ENCODE data around the gene CAT.

Gene CAT

DNA sequence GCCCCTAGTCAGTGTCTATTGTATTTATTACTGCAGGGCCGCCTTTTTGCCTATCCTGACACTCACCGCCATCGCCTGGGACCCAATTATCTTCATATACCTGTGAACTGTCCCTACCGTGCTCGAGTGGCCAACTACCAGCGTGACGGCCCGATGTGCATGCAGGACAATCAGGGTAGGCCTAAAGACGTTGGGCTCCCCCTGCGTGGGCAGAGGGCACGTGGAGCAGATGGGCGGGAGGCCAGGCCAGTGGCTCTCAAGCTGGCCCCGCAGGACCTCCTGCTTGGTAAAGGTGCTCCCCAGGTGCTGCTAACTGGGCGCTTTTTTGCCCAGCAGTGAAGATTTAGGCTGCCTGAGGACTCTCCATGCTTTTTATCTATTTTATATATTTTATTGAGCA lies 22.5 kb downstream of the CAT start:
- DNase-seq = no peak

DNA sequence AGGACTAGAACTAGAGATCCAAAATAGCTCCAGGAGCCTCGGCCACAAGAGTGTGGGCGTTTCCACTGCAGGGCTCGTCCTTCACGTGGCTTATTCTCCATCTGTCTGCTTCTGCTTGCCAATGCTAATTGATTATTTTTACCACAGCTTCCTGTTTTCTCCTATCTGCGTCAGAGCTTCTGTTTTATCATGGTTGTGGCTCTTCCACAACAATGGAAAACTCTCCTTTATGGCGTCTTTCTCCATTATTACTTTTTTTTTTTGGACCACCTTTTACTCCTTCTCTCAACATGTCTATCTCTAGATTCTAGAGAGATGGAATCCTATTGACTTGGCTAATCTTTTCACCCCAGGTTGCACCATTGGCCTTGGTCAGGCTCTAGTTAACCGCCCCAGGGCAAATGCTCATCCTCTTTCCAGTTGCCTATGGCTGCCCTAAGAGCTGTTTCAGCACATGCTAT lies 25.9 kb downstream of the CAT start:
- DNase-seq = no peak

DNA sequence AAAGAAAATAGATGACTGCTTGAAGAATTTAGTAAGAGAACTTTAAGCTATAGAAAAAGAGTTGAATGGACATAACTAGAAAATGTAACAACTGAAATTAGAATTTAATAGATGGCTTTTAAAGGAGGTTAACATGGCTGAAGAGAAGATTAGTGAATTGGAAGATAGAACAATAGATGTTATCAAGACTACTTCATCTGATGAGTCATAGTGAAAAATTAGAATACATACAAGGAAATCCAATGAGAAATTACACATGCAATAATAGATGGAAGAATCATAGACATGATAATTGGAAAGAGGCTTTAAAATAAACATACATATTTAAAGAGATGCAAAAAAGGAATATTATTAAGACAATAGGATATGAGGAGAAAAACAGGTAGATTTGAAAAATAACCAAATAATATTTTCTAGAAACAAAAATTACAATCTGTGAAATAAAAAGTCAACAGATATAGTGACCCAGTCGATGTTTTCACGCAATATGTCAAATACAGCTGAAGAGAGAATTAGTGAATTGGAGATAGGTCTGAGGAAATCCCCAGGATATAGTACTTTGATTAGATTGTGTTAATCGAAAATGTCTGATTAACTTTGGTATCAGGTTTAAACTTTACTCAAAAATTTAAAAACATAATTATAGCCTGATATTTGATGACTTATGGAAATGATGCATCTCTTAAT lies 28.2 kb downstream of the CAT start:
- DNase-seq = no peak

DNA sequence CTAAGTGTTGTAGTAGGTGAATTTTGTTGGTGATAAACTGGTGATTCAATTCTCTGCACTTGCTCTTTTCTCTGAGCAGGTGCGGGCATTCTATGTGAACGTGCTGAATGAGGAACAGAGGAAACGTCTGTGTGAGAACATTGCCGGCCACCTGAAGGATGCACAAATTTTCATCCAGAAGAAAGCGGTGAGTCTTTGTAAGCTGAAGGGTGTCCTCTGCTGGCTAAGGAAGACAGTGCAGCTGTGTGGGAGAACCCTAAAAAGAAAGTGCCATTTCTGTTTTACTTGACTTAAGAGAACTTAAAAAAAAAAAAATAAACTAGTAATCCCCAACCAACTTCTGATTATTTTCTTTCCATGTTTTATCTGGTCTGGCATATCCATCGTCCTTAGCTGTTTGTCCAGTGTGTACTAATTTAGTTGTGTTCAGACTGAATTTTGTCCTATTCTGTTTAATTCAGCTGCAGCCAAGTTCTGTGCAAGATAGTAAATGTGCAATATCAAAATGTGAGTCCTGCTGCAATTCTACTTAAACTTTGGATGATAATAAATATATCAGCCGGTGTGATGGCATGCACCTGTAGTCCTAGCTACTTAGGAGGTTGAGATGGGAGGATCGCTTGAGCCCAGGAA lies 29.6 kb downstream of the CAT start:
- peak; percentile 31 for DNase-seq

DNA sequence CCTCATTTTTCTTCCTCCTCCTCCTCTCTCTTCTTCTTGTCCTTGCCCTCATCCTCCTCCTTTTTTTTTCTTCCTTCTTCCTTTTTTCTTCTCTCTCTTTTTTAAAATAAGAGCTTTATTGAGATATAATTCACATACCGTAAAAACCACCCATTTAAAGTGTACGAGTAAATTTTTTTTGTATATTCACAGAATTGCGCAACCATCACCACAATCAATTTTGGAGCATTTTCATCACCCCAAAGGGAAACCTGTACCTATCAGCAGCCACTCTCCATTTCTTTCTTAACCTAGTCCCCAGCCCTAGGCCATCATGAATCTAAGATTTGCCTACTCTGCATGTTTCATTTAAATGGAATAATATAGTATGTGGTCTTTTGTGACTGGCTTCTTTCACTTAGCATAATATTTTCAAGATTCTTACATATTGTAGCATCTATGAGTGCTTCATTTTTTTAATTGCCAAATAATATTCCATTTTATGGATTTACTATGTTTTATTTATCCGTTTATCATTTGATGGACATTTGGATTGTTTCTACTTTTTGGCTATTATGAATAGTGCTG lies 35.0 kb downstream of the CAT start:
- no peak for DNase-seq

DNA sequence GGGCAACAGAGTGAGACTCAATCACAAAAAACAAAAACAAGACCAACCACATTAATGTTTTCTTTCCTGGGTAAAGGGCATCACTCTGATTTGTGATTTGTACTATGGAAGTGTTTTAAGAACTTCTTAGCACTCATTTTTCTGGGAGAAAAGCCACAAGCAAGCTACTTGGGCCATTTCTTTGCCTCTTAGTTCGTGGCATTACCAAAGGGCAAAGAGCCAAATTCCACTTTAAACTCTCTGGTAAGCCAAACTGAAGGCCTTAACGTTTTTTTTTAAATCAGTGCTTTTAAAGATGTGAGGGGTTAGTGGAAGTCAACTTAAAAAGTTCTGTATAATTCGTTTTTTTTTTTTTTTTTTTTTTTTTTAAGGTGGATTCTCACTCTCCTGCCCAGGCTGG lies 36.9 kb downstream of the CAT start:
- DNase-seq = no peak

DNA sequence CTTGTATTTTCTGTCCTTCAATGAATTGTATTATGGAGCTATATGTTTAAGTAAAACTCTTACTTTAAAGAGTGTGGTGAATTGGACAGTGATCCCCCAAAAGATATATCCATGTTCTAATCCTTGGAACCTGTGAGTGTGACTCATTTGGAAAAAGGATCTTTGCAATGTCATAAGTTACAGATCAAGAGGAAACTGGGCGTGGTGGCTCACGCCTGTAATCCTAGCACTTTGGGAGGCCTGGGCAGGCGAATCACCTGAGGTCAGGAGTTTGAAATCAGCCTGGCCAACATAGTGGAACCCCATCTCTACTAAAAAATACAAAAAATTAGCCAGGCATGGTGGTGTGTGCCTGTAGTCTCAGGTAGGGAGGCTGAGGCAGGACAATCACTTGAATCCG lies 38.1 kb downstream of the CAT start:
- DNase-seq = no peak

DNA sequence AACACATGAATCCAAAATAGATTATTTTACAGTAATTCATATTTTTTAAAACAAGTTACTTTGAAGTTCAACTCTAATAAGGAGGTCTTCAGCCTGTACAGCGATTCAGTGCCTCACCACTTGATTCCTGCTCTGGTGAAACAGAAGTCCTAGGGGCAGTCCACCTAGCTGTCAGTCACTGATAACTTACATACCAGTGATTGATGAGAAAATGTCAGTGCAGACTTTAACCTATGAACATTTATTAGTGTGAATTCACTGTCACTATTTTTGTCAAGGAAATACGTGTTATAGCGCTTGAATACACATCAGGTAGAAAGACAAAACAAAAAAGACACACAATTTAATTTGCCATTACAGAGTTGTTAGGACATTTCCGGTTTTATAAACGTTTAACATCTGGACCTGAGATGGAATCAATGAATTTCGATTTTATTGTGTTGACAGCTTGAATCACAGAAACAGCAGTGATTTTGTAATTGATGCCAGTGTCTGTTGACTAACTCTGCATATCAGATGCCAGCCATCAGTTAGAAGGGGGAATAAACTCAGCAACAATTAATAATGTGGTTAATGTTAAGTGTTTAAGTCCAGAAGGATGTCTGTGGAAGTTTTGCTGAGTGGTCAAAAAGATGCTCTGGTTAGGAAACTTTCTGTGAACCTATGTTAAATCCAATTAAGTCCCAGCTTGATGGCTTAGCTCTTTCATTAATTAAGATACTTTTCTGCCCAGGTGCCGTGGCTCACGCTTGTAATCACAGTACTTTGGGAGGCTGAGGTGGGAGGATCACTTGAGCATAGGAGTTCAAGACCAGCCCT lies 40.3 kb downstream of the CAT start:
- no peak for DNase-seq

DNA sequence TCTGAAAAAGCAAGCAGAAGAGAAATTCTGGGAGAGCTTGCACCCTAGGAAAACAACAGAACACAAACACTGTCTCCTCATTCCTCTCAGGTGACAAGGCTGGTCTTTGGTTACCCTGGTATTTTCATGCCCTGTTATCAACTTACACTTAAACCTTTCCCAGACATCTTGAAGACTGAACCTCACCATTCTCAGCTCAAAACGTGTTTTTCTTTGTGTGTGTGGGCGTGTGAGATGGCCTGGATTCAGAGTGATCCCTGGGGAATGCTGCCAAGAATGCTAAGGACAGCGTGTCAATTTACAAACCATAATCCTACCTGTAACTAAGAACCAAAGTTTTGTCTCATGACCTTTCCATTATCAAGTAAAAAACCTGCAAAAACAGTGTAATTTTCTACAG lies 41.6 kb downstream of the CAT start:
- no peak for DNase-seq

DNA sequence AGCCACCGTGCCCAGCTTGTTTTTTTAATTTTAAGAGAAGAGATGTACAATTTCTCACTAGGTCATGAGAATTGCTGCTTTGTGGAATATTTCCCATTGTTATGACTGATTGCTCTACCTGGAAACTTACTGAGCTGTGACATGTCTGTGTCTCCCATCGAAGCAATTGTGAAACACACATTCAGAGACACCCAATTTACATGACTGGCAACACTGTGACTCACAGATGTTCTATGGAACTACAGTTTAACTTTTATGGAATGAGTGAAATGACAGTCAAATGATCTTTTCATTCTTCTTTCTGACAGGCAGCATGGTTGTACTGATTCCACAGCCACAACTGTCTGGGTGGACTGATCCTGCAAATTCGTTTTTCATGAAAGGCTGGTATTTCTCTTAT lies 42.6 kb downstream of the CAT start:
- no peak for DNase-seq

DNA sequence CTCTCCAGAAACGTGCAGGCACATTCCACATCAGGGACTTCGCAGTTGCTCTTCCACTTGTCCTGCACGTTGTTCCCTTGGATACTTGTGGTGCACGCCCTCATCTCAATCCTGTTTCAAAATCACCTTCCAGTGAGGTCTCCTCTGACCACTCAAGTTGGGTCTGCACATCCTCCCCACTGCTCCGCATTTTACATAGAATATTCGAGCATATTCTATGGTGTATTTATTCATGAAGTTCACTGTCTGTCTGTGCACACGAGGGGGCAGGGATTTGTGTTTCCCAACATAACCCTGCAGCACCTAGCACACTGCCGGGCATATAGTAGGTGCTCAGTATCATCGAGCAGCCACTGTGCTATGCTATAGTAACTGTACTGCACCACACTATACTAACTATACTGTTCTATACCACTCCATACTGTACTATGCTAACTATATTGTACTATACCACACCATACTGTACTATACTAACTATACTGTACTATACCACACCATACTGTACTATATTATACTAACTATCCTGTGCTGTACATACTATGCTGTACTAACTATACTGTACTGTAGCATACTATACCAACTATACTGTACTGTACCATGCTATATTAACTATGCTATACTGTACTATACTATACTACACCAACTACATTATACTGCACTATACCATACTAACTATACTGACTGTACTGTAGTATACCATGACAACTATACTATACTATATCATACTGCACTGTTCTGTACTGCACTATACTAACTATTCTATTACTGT lies 44.6 kb downstream of the CAT start:
- DNase-seq = no peak

DNA sequence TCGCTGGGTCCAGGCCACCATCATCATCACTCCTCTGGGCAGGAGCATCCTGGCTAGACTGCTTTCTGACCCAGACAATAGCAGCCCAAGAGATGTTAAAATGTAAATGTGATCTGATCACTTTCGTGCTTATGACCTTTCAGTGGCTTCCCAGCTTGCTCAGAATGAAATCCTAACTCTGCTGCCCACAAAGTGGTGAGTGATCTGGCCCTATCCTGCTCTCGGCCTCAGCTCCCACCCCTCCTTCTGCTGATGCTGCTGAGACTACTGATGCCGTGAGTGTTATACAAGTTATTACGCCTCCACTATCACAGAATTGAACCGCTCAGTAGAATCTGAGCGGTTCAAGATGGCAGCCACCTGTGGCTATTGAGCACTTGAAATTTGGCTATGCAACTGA lies 48.7 kb downstream of the CAT start:
- DNase-seq = no peak

DNA sequence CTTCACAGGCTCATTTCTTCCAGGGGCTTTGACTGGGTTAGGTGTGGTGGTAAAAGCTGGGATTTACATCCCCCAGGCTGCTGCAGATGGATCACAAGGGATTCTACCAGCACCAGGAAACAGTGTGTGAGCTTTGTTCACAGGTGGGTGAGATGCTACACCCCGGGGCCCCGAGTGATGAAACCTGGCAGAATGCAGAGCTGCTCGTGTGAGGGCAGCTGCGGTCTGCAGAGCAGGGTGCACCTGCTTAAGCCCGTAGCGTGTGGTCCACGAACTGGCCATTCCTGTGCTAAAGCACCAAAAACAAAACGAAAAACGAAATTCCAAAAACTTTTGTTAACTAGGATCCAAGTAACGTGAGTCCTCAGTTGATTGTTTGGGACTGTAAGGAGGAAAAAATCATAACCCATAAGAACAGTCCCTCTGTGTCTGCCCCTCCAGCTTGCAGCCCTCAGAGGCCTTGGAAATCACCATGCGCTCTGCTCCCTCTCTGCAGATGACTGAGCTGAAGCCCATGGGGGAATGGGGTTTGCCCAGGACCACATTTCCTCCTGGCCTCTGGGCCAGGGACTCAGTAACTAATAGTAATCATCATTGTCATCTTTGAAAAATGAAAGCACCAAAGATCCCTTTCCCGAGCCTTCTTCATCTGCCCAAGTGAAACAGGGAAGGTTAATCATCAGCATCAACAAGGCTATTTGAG lies 50.3 kb downstream of the CAT start:
- DNase-seq = no peak

DNA sequence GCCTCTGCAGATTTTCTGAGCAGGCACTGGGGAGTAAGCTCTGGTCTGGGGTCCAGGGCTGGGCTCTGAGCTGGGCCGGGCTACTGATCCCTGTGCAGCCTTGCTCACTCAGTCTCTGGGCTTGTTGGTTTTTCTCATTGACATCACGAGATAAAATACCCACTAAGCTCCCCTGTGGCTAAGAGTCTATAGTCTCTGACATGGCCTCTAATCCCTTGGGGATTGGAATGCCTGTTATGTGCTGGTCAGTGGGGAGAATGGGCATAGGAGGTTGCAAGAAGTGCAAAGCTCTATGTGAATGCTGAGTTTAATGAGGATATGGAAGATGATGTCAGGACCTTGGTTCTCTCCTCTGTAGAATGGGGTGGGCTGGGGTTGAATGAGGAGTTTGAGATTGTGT lies 51.6 kb downstream of the CAT start:
- no peak for DNase-seq

DNA sequence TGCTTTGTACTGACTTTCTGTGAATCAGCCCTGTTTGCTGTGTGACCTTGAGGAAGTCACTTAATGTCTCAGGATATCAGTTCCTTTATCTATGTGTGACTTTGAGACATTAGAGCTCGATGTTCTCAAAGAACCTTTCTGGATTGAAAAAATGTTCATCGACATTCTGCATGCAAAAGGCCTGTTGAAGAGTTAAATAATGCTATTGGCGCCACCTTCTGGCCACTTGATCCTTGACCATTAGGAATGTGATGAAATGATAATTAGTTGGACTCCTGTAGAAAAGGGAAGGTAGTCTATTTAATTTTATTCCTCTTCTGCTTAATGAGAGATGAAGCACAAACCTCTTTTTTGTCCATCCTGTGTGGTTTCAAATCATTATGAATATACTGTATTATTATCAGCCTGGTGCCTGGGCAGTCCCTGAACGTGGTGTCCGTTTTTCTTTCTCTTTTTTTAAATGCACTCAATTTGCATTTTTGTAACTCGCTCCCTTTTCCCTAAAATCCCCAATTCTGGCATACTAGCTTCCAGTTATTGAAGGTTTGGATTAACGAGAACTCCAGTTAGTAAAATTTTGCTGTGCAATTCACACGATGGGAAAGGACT lies 54.2 kb downstream of the CAT start:
- DNase-seq = peak; percentile 31

DNA sequence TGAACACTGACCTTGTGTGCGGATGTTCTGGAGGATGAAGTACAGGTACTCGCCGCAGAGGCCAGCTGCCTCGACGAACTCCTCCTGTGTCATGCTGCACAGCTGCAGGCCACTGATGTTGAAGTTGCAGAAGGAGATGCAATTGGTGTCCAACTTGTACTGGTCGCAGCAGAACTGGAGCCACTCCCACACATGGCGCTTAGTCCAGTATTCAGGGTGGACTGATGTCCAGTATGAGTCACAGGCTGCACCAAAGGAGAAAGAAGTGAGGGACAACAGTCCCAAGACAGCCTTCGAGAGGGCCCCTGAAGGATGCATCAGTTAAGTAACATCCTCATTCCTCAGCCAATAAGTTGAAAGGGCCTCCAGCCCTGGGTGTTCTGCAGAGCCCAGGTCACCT lies 54.7 kb downstream of the CAT start:
- DNase-seq = no peak

DNA sequence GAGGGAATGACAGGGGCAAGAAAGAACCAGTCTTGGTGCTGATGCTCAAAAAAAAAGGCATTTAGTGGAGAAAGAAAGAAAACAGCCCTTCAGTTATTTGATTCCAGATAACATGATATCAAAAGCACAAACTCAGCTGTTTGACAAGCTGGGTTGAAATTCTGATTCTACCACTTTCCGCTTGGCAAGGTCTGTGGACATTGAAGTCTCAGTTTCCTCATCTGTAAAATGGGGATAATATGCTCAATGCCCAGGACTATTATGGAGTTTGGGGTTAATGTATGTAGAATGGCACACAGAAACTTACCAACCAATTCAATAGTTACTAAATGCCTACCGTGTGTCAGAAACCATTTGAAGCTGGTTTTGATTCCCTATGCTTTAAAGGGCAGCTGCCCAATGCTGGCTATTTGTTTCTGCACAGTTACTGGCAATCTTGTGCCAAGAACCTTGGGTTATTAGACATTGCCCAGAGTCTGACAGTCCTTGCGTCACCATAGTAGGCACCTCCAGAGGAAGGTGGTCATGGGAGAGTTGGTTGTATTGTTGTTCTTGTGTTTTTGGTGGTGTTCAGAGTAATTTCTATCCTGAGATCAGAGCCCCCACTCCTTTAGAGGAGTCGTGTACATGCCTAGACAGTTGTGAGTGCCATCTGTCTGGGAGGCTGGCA lies 55.3 kb downstream of the CAT start:
- DNase-seq = no peak

DNA sequence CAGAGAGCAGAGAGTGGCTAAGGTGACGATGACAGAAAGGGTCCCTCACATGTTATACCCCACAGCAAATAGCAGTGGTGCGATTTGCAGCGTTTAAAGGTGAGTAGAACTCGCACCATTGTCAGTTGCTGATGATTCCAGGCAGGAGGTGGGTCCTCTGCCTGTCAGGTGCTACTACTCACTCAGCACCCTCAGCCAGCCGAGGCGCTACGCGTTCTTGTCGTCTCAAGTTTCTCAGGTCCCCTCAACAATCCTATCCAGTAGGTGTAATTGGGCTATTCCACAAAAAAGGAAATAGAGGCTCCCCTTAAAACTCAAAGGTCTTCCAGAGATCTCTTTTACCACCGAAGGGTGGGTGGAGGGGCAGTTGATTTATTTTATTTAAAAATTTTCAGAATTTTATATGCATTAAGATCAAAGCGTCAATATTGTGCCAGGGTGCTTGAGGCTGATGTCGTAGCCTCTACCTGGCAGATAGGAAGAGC lies 56.5 kb downstream of the CAT start:
- DNase-seq = no peak

DNA sequence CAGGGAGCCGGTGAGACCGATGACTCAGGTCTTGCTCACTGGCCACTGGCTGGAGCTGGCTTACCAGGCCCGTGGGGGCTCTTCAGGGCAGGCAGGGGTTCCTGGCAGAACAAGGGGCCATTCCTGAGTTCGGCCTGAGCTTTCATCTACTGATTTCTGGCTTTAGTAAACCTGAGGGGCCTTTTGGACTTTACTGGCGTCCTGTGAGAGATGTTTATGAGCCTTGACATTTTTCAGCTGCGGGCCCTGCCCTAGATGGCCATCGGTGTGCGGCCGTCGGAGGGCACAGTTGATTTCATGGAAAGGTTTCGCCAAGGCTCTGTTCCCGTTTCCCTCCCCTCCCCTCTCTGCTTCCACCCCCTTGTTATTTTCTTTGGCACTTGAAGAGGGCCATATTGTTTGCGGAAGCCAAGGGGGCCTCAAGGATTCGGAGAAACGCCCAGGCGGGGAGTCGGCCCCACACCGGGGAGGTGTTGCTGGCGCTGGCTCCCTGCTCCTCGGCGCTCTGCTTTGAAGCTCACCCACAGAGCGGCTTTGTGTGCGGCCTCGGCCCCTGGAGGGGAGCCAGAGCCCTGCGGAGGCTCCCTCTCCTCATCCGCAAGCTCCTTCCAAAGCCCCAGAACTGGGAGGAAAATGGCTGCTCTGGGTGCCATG lies 57.1 kb downstream of the CAT start:
- DNase-seq = no peak

DNA sequence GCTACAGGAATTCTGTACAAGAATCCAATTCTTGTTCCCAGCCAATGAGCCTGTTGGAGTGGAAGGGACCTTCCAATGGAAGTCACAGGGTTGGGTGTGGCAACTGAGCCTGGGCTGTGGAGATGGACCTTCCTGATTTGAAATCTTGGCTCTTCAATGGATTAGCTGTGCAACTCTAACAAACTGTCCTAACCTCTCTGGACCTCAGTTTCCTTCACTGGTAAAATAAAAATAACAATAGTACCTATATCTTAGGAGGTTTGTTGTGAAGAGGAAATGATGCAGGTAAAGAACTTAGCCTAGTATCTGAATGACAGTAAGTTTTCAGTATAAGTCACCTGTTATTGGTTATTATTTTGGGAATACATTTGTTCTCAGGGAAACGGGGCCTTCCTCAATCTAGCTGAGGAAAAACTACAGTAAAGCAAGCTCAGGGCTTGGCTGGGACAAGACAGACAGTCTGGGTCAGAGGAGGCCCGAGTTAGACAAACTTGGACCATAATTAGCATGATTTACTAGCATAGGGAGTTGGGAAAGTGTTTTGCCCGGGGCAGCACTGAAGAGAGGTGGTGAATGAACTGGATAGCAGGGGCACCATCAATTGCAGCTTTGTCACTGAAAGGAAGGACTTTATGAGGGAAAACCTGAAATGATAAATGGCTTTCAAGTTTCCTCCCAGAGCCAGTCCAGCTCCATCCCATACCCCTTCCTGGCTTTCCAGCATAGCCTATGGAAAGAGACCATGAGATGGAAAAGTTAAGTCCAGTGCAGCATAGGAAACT lies 61.2 kb downstream of the CAT start:
- DNase-seq = no peak

Measured in activated CD4-positive, alpha-beta T cell treated with anti-CD3 and anti-CD28 coated beads, Interleukin-2, amount 50 U/mL, for 1 hour (primary cell).